Gastrocnemius medialis (tissue), 4 donors: ENCODE data around the gene SUPT4H1. TPM values are rescaled to one million over a fixed set of nuclear protein-coding genes. Genes with fewer than 3 reads are reported as not detected.

ENCODE experiments used
- ATAC-seq, 2 donors: fragments of 150-250 bp; one replicate each; pipeline ENCODE4 v1.9.1; 2016
- DNase-seq, 2 donors: peaks; one replicate each; pipeline ENCODE4 v3.0.0-alpha.2; 2019
- H3K27ac ChIP-seq, 4 donors: fragments of 200-600 bp; sonication (generic); 1 replicate in 1 of 4; 2 replicates in 3 of 4; pipeline ENCODE4 v1.5.1; 2016 to 2018; ENCODE audit warnings: mild to moderate bottlenecking in 2 of 4, moderate library complexity in 1 of 4
- H3K27me3 ChIP-seq, 3 donors: fragments of 200-600 bp; sonication (generic) in 2 of 3; 1 replicate in 1 of 3; 2 replicates in 2 of 3; pipeline versions ENCODE4 v1.5.1 to v1.6.0; 2016 to 2019; ENCODE audit warnings: mild to moderate bottlenecking in 1 of 3, moderate library complexity in 1 of 3
- H3K36me3 ChIP-seq, 2 donors: fragments of 200-600 bp; sonication (generic) in 1 of 2; one replicate each; pipeline ENCODE4 v1.5.1; 2017 to 2018
- H3K4me1 ChIP-seq, 2 donors: fragments of 200-600 bp; sonication (generic) in 1 of 2; one replicate each; pipeline ENCODE4 v1.5.1; 2016 to 2017; ENCODE audit warnings: mild to moderate bottlenecking in 2 of 2
- H3K4me3 ChIP-seq, 4 donors: fragments of 200-600 bp; sonication (generic) in 3 of 4; 1 replicate in 1 of 4; 2 replicates in 3 of 4; pipeline ENCODE4 v1.5.1; 2016 to 2019; ENCODE audit warnings: mild to moderate bottlenecking in 2 of 4
- H3K9me3 ChIP-seq, 3 donors: fragments of 200-600 bp; sonication (generic) in 2 of 3; 1 replicate in 1 of 3; 2 replicates in 2 of 3; pipeline ENCODE4 v1.5.1; 2016 to 2019
- CTCF ChIP-seq, 5 experiments: fragments of 450-650 bp in 3 of 5; fragments of 200-600 bp in 2 of 5; sonication (generic) in 2 of 5; IDR thresholded peaks in 4 of 5; conservative IDR thresholded peaks in 1 of 5; 1 replicate in 4 of 5; 2 replicates in 1 of 5; pipeline ENCODE4 v1.5.1; 2016 to 2019; ENCODE audit warnings: antibody characterized with exemption in 5 of 5, mild to moderate bottlenecking in 3 of 5, moderate library complexity in 3 of 5
- POLR2A ChIP-seq, 2 donors: fragments of 450-650 bp; IDR thresholded peaks; one replicate each; pipeline ENCODE4 v1.6.1; 2017; ENCODE audit warnings: antibody characterized with exemption in 2 of 2, mild to moderate bottlenecking in 2 of 2, moderate library complexity in 2 of 2
- in situ Hi-C, 4 donors: fragments of 200-750 bp; cut with MboI; loops; one replicate each; pipeline versions ENCODE4 v1.15.0 to v1.8.0; 2017; ENCODE audit warnings: low sequenced_read_pairs in 4 of 4
- intact Hi-C: fragments of 100-400 bp; cut with DNase I; formaldehyde crosslinking; loops from one replicate; pipeline ENCODE4 v1.15.1; 2023; ENCODE audit warnings: low total_unique reads
- total RNA-seq, 4 donors: library from RNA; depleted of rRNA; stranded (reverse); fragments of >200 nt; gene quantifications; one replicate each; pipeline versions ENCODE4 v1.1.0 to v1.2.3, GENCODE V29; 2016

The SUPT4H1 gene
- total RNA-seq, 4 donors from 2014 or later, result 39.6 to 49.0 (median 41.1) TPM

GRCh38 chr17:58306131-58306951, 45.7 kb downstream of the SUPT4H1 start:
- ATAC-seq (no peak), DNase-seq (no peak)
- intact Hi-C loops (loop anchor here (5.0 kb wide), 1 partner anchor 111 kb away; the partner anchor contains the start of gene RNF43), in situ Hi-C loops (loop anchor here in 1 of 4 donors (25.0 kb wide), 1 partner anchor 106 kb away; the partner anchor contains the start of gene RNF43)
- no peak overlapping the region for H3K4me3 ChIP-seq
- H3K27ac ChIP-seq, result no peak overlapping the region
- H3K9me3 ChIP-seq, result no peaks in the 10 kb centered on the region
- TF ChIP-seq CTCF (IDR thresholded peaks at IDR 0.05 in 4 of 5, conservative IDR thresholded peaks at IDR 0.05 in 1 of 5), result no peak
- TF ChIP-seq POLR2A (IDR thresholded peaks at IDR 0.05), result no peak
- H3K36me3 ChIP-seq, result no peaks in the 10 kb centered on the region
- H3K4me1 ChIP-seq, result no peaks in the 10 kb centered on the region
- H3K27me3 ChIP-seq, result no peaks in the 10 kb centered on the region

- no peak for DNase-seq
- TF ChIP-seq CTCF (IDR thresholded peaks at IDR 0.05 in 4 of 5, conservative IDR thresholded peaks at IDR 0.05 in 1 of 5), result no peak
- no peak for TF ChIP-seq POLR2A (IDR thresholded peaks at IDR 0.05)
- intact Hi-C loops, result loop anchor here (5.0 kb wide), 1 partner anchor 112 kb away; the partner anchor contains the start of gene RNF43
Observed at GRCh38 chr17:58305626-58306025, 46.4 kb downstream of the SUPT4H1 start.

GRCh38 chr17:58304750-58305486, 47.1 kb downstream of the SUPT4H1 start:
- TF ChIP-seq POLR2A (IDR thresholded peaks at IDR 0.05) (no peak), CTCF (IDR thresholded peaks at IDR 0.05 in 4 of 5, conservative IDR thresholded peaks at IDR 0.05 in 1 of 5) (no peak)
- H3K4me3 ChIP-seq, result no peak overlapping the region
- no peak overlapping the region for H3K27ac ChIP-seq
- intact Hi-C loops, result loop anchor here (5.0 kb wide), 1 partner anchor 112 kb away; the partner anchor contains the start of gene RNF43
- H3K36me3 ChIP-seq, result no peaks in the 10 kb centered on the region
- no peaks in the 10 kb centered on the region for H3K27me3 ChIP-seq
- in situ Hi-C loops, result loop anchor here in 1 of 4 donors (25.0 kb wide), 1 partner anchor 107 kb away; the partner anchor contains the start of gene RNF43
- no peak for DNase-seq
- H3K4me1 ChIP-seq, result no peaks in the 10 kb centered on the region
- no peaks in the 10 kb centered on the region for H3K9me3 ChIP-seq
- no peak for ATAC-seq

More at GRCh38 chr17:58305626-58306025, 46.4 kb downstream of the SUPT4H1 start:
- H3K27me3 ChIP-seq, result no peaks in the 10 kb centered on the region
- no peak for ATAC-seq
- in situ Hi-C loops, result loop anchor here in 1 of 4 donors (25.0 kb wide), 1 partner anchor 107 kb away; the partner anchor contains the start of gene RNF43
- no peaks in the 10 kb centered on the region for H3K36me3 ChIP-seq
- no peaks in the 10 kb centered on the region for H3K9me3 ChIP-seq
- no peaks in the 10 kb centered on the region for H3K4me1 ChIP-seq
- no peak overlapping the region for H3K27ac ChIP-seq
- no peak overlapping the region for H3K4me3 ChIP-seq

- Histone ChIP-seq H3K4me3 (no peak overlapping the region), H3K27ac (no peak overlapping the region), H3K4me1 (no peaks in the 10 kb centered on the region), H3K27me3 (no peaks in the 10 kb centered on the region), H3K9me3 (no peaks in the 10 kb centered on the region), H3K36me3 (no peaks in the 10 kb centered on the region)
- no peak for ATAC-seq
- TF ChIP-seq POLR2A (IDR thresholded peaks at IDR 0.05) (no peak), CTCF (IDR thresholded peaks at IDR 0.05 in 4 of 5, conservative IDR thresholded peaks at IDR 0.05 in 1 of 5) (peak in 4 of 5 experiments; percentile 44 to 61 (median 51))
- in situ Hi-C loops, result loop anchor here in 1 of 4 donors (25.0 kb wide), 1 partner anchor 108 kb away; the partner anchor contains the start of gene RNF43
- intact Hi-C loops, result no loop called here
- DNase-seq, result no peak
Observed at GRCh38 chr17:58303971-58304749, 47.8 kb downstream of the SUPT4H1 start.
